GM19397 (cell line): Measurements from ENCODE around the gene IFT74.

ENCODE experiments used
- ATAC-seq: cut with Tn5 transposase; IDR thresholded peaks from one replicate; pipeline ENCODE4 v1.9.1; 2021; ENCODE audit warnings: mild to moderate bottlenecking, moderate library complexity; ENCODE audit not compliant: unreplicated experiment

IFT74 gene

DNA sequence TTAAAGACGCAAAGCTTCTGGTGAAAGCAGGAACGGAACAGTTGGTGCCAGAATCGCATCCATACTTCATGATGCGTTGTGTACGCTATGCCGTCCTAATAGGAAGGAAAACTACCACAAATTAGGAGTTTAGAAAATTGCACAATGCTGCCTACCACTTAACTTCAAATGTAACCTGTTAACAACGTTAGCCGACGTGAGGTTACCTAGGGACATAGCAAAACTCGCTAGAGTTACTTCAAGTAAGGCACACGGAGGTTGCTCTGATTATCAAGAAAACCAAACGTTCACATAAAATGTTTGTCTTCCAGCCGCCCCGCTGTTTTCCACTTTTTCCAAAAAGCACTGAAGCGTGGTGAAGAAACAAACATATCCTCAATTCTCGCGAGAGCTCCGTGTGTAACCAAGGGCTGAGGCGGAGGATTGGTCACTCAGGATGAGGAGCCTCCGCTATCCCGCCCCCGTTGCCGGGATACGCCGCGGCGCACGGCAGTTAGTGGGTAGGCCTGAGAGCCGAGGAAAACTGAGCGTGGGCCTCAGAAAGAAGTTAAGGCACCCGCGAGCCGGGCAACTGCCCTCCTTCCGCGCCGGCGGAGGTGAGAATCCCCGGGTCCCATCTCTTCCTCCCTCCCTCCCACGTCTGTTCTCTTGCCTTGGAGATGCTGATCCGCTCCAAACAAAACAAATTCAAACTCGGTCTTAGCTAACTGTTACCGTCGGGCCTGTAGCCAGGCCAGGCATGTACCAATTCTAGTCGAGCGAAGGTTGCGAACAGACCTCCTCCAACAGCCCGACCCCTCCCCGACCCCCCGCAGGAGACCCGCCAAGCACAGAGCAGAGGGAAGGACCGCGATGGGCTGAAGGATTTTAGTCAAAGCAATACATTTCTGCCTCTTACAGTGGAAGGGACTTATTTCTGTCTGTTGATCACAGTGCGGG is at the start of gene IFT74:
Gene IFT74, plus strand, starts transcription at position 492 of the 939 bp plus-strand sequence. CDS start 5,556 bp downstream, outside the sequence.
- peak; percentile 100 for ATAC-seq

DNA sequence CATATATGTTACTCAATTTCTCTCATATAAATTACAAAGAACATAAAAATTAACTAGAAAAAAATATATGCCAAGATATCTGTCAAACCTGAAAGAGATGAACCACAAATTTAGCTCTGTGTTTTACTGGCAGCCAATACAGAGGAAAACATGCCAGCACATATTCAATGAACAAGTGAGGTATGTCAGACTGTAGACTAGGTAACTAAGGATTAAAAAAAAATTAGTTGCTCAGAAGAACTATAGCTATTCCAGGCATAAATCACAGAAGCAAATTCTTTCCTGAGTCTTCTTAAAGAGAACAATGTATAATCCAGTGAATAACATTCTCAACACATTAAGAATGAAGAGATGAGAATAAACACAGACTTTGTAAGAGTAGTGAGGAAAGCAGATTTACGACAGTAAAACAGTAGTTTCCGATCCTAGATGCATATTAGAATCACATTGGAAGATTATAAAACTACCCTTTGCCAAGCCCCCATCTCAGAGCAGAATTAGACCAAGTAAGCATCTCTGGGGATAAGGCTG is 43.0 kb upstream of the IFT74 start:
- no peak for ATAC-seq

DNA sequence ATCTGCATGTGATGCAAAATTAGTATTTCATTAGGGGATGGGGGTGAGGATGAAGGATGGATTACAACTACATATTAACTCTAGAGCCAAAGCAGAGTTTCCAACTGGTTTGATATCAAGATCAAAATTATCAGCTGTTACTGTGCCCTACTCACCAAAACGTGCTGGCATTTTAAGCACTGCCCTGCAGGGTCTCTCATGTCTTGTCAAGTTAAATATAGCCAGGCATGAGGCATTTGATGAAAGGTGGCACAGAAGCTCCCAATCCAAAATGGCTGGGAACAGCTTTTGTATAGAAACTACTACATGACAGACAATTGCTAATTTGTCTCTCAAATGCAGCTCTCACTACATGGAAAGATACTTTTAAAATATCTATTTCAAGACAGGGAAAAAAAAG is 36.5 kb upstream of the IFT74 start:
- ATAC-seq = no peak

DNA sequence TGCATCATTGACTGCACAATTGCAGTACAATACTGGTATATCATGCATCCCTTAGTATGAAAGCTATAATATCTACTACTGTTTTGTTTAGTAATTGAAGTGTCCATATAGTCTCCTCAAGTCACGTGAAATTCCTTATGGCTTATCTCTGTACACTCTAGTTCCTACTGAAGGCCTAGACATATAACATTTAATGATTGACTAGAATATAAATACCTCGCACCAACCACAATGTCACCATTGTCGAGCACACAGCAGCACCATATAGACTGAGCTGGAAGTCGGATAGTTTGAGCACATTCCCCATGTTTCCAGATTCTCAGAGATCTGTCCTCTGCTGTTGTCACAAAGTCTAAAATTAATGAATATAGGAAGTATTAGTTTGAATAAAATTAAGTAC is 30.6 kb upstream of the IFT74 start:
- no peak for ATAC-seq

DNA sequence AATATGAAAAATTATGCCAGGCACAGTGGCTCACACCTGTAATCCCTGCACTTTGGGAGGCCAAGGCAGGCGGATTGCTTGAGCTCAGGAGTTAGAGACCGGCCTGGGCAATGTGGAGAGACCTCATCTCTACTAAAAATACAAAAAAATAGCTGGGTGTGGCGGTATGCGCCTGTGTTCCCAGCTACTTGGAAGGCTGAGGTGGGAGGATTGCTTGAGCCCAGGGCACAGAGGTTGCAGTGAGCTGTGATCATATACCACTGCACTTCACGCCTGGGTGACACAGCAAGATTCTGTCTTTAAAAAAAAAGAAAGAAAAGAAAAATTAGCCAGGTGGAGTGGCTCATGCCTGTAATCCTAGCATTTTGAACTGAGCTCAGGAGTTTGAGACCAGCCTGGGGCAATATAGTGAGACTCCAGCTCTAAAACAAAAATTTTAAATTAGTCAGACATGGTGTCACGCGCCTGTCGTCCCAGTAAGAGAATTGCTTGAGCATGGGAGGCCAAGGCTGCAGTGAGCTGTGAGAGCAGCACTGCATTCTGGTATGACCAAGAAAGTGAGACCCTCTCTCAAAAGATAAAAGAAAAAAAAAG is 27.2 kb upstream of the IFT74 start:
- ATAC-seq = no peak

GRCh38 chr9:26935847-26936246 is 20.4 kb upstream of the IFT74 start:
- ATAC-seq = no peak

DNA sequence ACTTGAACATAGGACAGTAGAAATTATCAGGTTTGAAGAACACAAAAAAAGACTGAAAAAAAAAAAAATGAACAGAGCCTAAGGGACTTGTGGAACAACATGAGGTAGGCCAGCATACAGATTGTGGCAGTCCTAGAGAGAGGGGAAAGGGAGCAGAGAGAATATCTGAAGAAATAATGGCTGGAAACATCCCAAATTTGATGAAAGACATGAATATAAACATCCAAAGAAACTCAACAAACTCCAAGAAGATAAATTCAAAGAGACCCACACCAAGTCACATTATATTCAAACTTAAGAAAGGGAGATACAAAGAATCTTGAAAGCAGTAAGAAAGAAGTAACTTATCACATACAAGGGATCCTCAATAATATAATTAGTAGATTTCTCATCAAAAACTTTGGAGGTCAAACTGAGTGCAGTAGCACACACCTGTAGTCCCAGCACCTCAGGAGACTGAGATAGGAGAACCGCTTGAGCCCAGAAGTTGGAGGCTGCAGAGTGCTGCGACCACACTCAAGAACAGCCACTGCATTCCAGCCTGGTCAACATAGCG is 18.3 kb upstream of the IFT74 start:
- no peak for ATAC-seq

DNA sequence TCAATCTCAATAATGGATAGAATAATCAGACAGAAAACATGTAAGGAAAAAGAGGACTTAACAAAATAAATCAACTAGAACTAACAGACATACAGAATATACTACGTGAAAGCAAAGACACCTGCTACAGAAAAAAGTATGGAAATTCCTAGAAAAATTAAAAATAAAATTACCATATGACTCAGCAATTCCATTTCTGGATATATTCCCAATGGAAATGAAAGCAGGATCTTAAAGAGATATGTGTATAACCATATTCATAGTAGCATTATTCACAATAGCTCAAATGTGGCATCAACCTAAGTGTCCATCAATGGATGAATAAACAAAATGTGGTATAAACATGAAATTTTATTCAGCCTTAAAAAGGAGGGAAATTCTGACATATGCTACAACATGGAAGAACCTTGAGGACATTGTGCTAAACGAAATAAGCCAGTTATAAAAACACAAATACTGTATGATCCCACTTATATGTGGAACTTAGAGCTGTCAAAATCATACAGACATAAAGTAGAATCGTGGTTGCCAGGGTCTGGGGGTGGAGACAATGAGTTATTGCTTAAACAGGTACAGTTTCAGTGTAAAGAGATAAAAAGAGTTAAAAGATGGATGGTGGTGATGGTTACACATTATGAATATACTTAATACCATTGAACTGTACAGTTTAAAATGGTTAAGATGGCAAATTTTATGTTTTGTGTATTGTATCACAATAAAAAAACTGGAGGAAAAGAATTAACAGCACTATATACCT is 16.1 kb upstream of the IFT74 start:
- no peak for ATAC-seq

GRCh38 chr9:26940779-26941178 is 15.4 kb upstream of the IFT74 start:
- no peak for ATAC-seq

- no peak for ATAC-seq
Measured at GRCh38 chr9:26945591-26945990, 10.6 kb upstream of the IFT74 start.

- peak; percentile 99 for ATAC-seq
Measured at GRCh38 chr9:26946753-26947727, 9.2 kb upstream of the IFT74 start, which contains the start of gene PLAA. TSS of gene PLAA (minus strand) at chr9:26947242. CDS start at chr9:26947045, 197 bp downstream.

DNA sequence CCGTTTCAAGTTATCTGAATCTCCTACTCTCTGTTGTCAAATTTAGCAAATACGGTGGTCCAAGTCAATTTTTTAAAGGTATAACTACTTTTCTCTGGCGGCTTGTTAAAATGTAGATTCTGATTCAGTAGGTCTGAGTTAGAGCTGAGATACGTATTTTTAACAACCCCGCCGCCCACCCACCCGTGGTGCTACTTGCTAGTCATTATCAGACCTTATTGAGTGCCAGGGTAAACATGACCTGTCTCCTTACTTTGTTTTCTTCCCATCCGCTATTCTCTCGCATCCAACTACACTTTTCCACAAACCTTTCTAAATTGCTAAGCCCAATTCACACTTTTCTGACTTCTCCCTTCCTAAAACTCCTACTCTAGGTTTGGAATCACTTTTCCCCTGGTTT is 8.5 kb upstream of the IFT74 start:
- ATAC-seq = no peak

GRCh38 chr9:26949637-26950069 is 6.6 kb upstream of the IFT74 start:
- no peak for ATAC-seq

DNA sequence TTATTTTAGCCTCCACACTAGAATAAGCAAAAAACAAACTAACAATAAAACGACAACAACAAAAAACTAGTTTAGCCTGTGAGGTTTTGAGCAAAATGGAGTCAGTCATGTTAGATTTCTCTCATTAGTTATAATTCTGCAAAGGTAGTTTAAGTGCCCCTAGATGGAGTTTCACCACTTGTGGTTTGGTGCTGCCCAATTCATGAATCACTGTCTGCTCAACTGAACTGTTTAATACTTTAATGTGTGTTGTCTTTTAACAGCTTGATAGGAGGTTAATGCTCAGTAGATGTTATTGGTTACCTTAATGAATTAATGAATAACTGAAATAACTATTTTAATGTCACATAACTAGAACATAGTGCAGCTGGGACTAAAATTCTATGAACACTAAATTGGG is 5.7 kb upstream of the IFT74 start:
- ATAC-seq = no peak

DNA sequence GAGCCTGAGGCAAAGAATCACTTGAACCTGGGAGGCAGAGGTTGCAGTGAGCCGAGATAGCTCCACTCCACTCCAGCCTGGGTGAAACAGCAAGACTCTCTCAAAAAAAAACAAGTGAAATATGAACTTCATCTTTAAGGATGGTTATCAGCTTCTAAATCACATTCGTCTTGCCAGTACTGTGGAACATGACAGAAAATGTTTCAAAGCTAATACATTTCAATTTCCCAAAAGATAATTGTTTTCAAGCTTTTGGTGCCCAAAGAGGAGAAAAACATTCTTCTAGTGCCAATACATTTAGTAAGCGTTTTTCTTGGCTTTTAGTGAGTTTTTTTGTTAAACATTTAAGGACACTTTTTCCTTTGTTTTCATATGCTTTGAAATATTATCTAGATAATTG is 4.4 kb upstream of the IFT74 start:
- ATAC-seq = no peak

DNA sequence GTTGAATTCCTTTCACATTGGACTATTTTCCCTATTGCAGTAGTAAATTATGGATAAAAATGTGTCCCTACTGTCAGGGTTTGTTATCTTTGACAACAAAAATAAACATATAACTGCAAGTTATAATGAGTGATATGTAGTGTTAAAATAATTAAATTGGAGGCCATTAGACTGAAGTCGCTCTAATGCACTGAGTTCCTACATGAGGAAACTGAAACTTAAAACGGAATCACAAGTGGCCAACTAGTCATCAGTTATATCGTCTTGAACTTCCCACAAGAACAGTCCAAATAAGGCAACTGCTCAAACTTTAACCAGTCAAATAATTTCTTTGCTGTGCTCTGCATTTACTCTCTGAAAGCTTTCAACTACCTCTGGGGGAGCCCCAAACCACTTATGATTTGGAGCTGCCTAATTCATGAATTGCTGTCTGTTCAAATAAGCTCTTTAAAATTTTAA is 2.1 kb upstream of the IFT74 start:
- no peak for ATAC-seq

- ATAC-seq = no peak
Measured at GRCh38 chr9:26955222-26955903, 849 bp upstream of the IFT74 start.

GRCh38 chr9:26956860-26957233 is 635 bp downstream of the IFT74 start:
- no peak for ATAC-seq

DNA sequence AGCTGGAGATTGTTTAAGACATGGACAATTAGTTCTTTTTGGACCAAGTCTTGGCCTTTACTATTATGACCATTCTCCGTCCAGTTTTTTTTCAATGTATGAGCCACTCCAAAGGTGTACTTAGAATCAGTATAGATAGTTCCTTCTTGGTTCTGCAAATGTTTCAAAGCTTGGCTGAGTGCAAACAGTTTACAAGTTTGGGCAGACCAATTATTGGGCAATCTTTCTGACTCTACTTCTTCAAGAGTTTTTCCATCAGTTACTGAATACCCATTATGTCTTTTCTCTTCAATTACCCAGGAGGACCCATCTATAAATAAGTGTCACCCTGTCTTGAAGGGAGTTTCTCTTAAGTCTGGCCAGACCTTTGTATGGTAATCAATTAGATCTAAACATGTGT is 15.5 kb downstream of the IFT74 start:
- no peak for ATAC-seq
